Coronary artery (tissue), 2 donors: Measurements from ENCODE around the gene C17orf114.

Source experiments
- DNase-seq: peaks from one replicate; pipeline ENCODE4 v3.0.0-alpha.2; 2017; ENCODE audit warnings: low spot score
- H3K27ac ChIP-seq, 2 donors: fragments of 200-600 bp; sonication (generic); one replicate each; pipeline ENCODE4 v1.5.1; 2016 to 2019
- H3K4me3 ChIP-seq: fragments of 200-600 bp; sonication (generic); 2 replicates; pipeline ENCODE4 v1.5.1; 2016; ENCODE audit warnings: mild to moderate bottlenecking, moderate library complexity
- CTCF ChIP-seq: fragments of 200-600 bp; sonication (generic); IDR thresholded peaks from one replicate; pipeline ENCODE4 v1.5.1; 2019; ENCODE audit warnings: antibody characterized with exemption

Gene C17orf114

GRCh38 chr17:4843321-4844000, 41.3 kb upstream of the C17orf114 start:
- TF ChIP-seq CTCF = no peak
- Histone ChIP-seq H3K27ac (no peak overlapping the region), H3K4me3 (no peak overlapping the region)
- no peak for DNase-seq

- Histone ChIP-seq H3K4me3 (no peak overlapping the region), H3K27ac (no peak overlapping the region)
- no peak for DNase-seq
- TF ChIP-seq CTCF = no peak
These were observed 40.2 kb upstream of the C17orf114 start for GRCh38 chr17:4842376-4842775.

- no peak for DNase-seq
- TF ChIP-seq CTCF = no peak
- Histone ChIP-seq H3K27ac (no peak overlapping the region), H3K4me3 (no peak overlapping the region)
These were observed 38.7 kb upstream of the C17orf114 start for GRCh38 chr17:4840893-4841242.

- no peak for DNase-seq
- Histone ChIP-seq H3K27ac (no peak overlapping the region), H3K4me3 (no peak overlapping the region)
- no peak for TF ChIP-seq CTCF
These were observed 38.1 kb upstream of the C17orf114 start for GRCh38 chr17:4839965-4840892.

GRCh38 chr17:4839221-4839620, 37.1 kb upstream of the C17orf114 start:
- Histone ChIP-seq H3K4me3 (no peak overlapping the region), H3K27ac (no peak overlapping the region)
- no peak for TF ChIP-seq CTCF
- DNase-seq = no peak

GRCh38 chr17:4838309-4838785, 36.2 kb upstream of the C17orf114 start:
- TF ChIP-seq CTCF = no peak

More at GRCh38 chr17:4838309-4838785, 36.2 kb upstream of the C17orf114 start:
- H3K27ac ChIP-seq = no peak overlapping the region
- no peak for DNase-seq
- H3K4me3 ChIP-seq = no peak overlapping the region
